OCI-LY1 (cell line): Measurements from ENCODE around the gene LMX1A.

Experiments
- CTCF ChIP-seq: fragments of 200-600 bp; sonication (generic), shearing (Covaris generic); IDR thresholded peaks from 2 replicates; pipeline ENCODE4 v1.5.1; 2017; ENCODE audit warnings: mild to moderate bottlenecking, antibody characterized with exemption, low read length, moderate library complexity, mixed read lengths
- EZH2 ChIP-seq: fragments of 200-600 bp; sonication (generic), shearing (Covaris generic); IDR thresholded peaks from 2 replicates; pipeline ENCODE4 v1.8.0; 2017; ENCODE audit warnings: borderline replicate concordance, mixed run types, mild to moderate bottlenecking, antibody characterized with exemption, low read length, moderate library complexity, mixed read lengths

- TF ChIP-seq CTCF: no peak
- no peak for TF ChIP-seq EZH2
These were observed 183.8 kb downstream of the LMX1A start for GRCh38 chr1:165172666-165173065.
